WTC11 (cell line): ENCODE measurements around the gene ANTXR1. TPM values are rescaled to one million over a fixed set of nuclear protein-coding genes. Genes with fewer than 3 reads are reported as not detected.

ENCODE experiments used
- ATAC-seq: fragments of 200-7000 bp; cut with Tn5 transposase; 2 replicates; pipeline ENCODE4 v1.10.0; 2021; ENCODE audit warnings: mild to moderate bottlenecking, moderate library complexity
- CTCF ChIA-PET: fragments of 300-600 bp; sonication (Branson Sonifier 250); formaldehyde crosslinking; loops from one replicate; lab custom pipeline; 2021; ENCODE audit warnings: antibody characterized with exemption; lab: Charles Lee
- POLR2A ChIA-PET: fragments of 350-600 bp; sonication (Branson Sonifier 250); formaldehyde crosslinking; loops from one replicate; lab custom pipeline; 2021; ENCODE audit warnings: antibody characterized with exemption; lab: Charles Lee
- DNase-seq: peaks from one replicate; pipeline ENCODE4 v3.0.0; 2021; ENCODE audit warnings: low spot score
- H3K27ac Mint-ChIP-seq: 2 replicates; pipeline ENCODE4 v1.8.0; 2021; ENCODE audit warnings: mixed read lengths
- H3K27me3 Mint-ChIP-seq: 2 replicates; pipeline ENCODE4 v1.8.0; 2021; ENCODE audit warnings: low read depth, mild to moderate bottlenecking, moderate library complexity, mixed read lengths
- H3K36me3 Mint-ChIP-seq: 2 replicates; pipeline ENCODE4 v1.8.0; 2021; ENCODE audit warnings: mixed read lengths
- H3K4me1 Mint-ChIP-seq: 2 replicates; pipeline ENCODE4 v1.8.0; 2022; ENCODE audit warnings: mixed read lengths
- H3K4me3 Mint-ChIP-seq: 2 replicates; pipeline ENCODE4 v1.8.0; 2021; ENCODE audit warnings: mild to moderate bottlenecking, moderate library complexity, mixed read lengths
- H3K9me3 Mint-ChIP-seq: 2 replicates; pipeline ENCODE4 v1.8.0; 2021; ENCODE audit warnings: mixed read lengths
- CREM ChIP-seq: sonication (generic); formaldehyde crosslinking; IDR thresholded peaks from 2 replicates; pipeline ENCODE4 v1.8.1; 2022; ENCODE audit warnings: mild to moderate bottlenecking, missing genetic modification reagents, moderate library complexity
- EMX1 ChIP-seq: fragments of 250-450 bp; sonication (Bioruptor Pico); IDR thresholded peaks from 2 replicates; pipeline ENCODE4 v1.8.0; 2021; ENCODE audit warnings: mild to moderate bottlenecking
- ESRRA ChIP-seq: sonication (generic); formaldehyde crosslinking; IDR thresholded peaks from 2 replicates; pipeline ENCODE4 v1.8.1; 2022; ENCODE audit warnings: mild to moderate bottlenecking, missing genetic modification reagents, borderline replicate concordance
- FOXP1 ChIP-seq: sonication (generic); formaldehyde crosslinking; IDR thresholded peaks from 2 replicates; pipeline ENCODE4 v1.8.0; 2022; ENCODE audit warnings: missing genetic modification reagents, mild to moderate bottlenecking, moderate library complexity, borderline replicate concordance
- GABPB1 ChIP-seq: sonication (generic); formaldehyde crosslinking; IDR thresholded peaks from 2 replicates; pipeline ENCODE4 v1.8.1; 2023; ENCODE audit warnings: mild to moderate bottlenecking, missing genetic modification reagents
- GRHL2 ChIP-seq: fragments of 250-450 bp; sonication (Bioruptor Pico); IDR thresholded peaks from 2 replicates; pipeline ENCODE4 v1.8.0; 2022; ENCODE audit warnings: mild to moderate bottlenecking, moderate library complexity; ENCODE audit not compliant: insufficient replicate concordance, severe bottlenecking
- GTF2I ChIP-seq: fragments of 250-450 bp; sonication (Bioruptor Pico); conservative IDR thresholded peaks from 2 replicates; pipeline ENCODE4 v1.4.0; 2021; ENCODE audit warnings: mild to moderate bottlenecking
- JAZF1 ChIP-seq: fragments of 250-450 bp; sonication (Bioruptor Pico); IDR thresholded peaks from 2 replicates; pipeline ENCODE4 v1.9.0; 2021; ENCODE audit warnings: moderate library complexity, mild to moderate bottlenecking, inconsistent platforms
- KAT7 ChIP-seq: sonication (generic); formaldehyde crosslinking; IDR thresholded peaks from 2 replicates; pipeline ENCODE4 v1.8.1; 2023; ENCODE audit warnings: missing genetic modification reagents, mild to moderate bottlenecking, borderline replicate concordance
- SOX15 ChIP-seq: fragments of 250-450 bp; sonication (Bioruptor Pico); IDR thresholded peaks from 2 replicates; pipeline ENCODE4 v1.9.0; 2021; ENCODE audit warnings: mild to moderate bottlenecking
- ZBTB21 ChIP-seq: sonication (generic); formaldehyde crosslinking; IDR thresholded peaks from 2 replicates; pipeline ENCODE4 v1.8.1; 2023; ENCODE audit warnings: mild to moderate bottlenecking, missing genetic modification reagents, borderline replicate concordance
- ZNF232 ChIP-seq: sonication (generic); formaldehyde crosslinking; IDR thresholded peaks from 2 replicates; pipeline ENCODE4 v1.8.0; 2022; ENCODE audit warnings: mild to moderate bottlenecking, missing genetic modification reagents
- ZNF396 ChIP-seq: fragments of 250-450 bp; sonication (Bioruptor Pico); IDR thresholded peaks from 2 replicates; pipeline ENCODE4 v1.8.0; 2021; ENCODE audit warnings: mild to moderate bottlenecking, moderate library complexity, borderline replicate concordance
- ZNF416 ChIP-seq: fragments of 250-450 bp; sonication (Bioruptor Pico); IDR thresholded peaks from 2 replicates; pipeline ENCODE4 v1.9.0; 2021; ENCODE audit warnings: mild to moderate bottlenecking, inconsistent platforms
- total RNA-seq: library from RNA; stranded (reverse); gene quantifications from 3 replicates; pipeline ENCODE4 v1.2.3, GENCODE V29; 2021
- TF ChIP-seq, protein P1 (sequence below): sonication (generic); formaldehyde crosslinking; IDR thresholded peaks from 2 replicates; pipeline ENCODE4 v1.8.1; 2022; ENCODE audit warnings: low read depth, mild to moderate bottlenecking, moderate library complexity, missing genetic modification reagents, borderline replicate concordance
- TF ChIP-seq, protein P2 (sequence below): fragments of 250-450 bp; sonication (Bioruptor Pico); IDR thresholded peaks from 2 replicates; pipeline ENCODE4 v1.9.0; 2021; ENCODE audit warnings: mild to moderate bottlenecking, borderline replicate concordance
- TF ChIP-seq, protein P3 (sequence below): sonication (generic); formaldehyde crosslinking; IDR thresholded peaks from 2 replicates; pipeline ENCODE4 v1.8.0; 2022; ENCODE audit warnings: missing genetic modification reagents
- TF ChIP-seq, protein P4 (sequence below): fragments of 250-450 bp; sonication (Bioruptor Pico); IDR thresholded peaks from 2 replicates; pipeline ENCODE4 v1.9.0; 2021; ENCODE audit warnings: mild to moderate bottlenecking
- TF ChIP-seq, protein P5 (sequence below): sonication (generic); formaldehyde crosslinking; IDR thresholded peaks from 2 replicates; pipeline ENCODE4 v1.8.1; 2023; ENCODE audit warnings: mild to moderate bottlenecking, missing genetic modification reagents
- TF ChIP-seq, protein P6 (sequence below): sonication (generic); formaldehyde crosslinking; IDR thresholded peaks from 2 replicates; pipeline ENCODE4 v1.8.1; 2022; ENCODE audit warnings: mild to moderate bottlenecking, missing genetic modification reagents, moderate library complexity, borderline replicate concordance
- TF ChIP-seq, protein P7 (sequence below): sonication (generic); formaldehyde crosslinking; IDR thresholded peaks from 2 replicates; pipeline ENCODE4 v1.8.0; 2022; ENCODE audit warnings: mild to moderate bottlenecking, missing genetic modification reagents

ANTXR1 gene
- total RNA-seq, 1 experiment from 2014 or later: 30.0 TPM

DNA sequence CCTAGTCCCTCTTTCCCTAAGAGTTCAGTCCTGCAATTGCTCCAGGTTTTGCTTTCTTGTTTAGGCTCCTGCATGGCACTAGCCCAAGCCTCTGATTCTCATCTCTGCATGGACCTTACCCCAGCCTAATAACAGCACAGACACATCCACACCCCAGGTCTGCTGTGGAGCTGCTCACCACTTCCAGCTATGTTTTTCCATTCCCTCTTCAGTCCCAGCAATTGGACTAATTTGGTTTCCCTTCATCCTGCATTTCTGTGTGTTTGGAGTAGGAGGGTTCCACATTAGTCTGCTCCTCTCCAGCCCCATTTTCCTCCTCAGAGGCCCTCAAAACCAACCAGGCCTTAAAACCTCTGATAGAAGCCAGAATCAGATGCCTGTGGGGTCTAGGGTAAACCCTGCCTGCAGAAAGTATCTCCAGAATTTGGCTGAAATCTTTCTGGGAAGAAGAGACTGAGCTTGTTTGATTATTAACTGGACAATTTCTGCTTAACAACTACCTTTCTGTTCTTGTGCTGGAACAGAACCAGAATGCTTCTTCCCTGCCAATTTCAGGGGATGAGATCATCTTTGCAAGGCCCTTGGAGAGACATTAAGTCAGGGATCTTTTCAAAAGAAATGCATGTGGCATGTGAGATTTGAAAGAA is 278.1 kb downstream of the ANTXR1 start:
- CTCF ChIA-PET: no interaction called here
- DNase-seq: no peak
- Mint-ChIP-seq H3K4me1 (no peaks in the 10 kb centered on the region), H3K27ac (no peak overlapping the region), H3K4me3 (no peak overlapping the region), H3K9me3 (no peaks in the 10 kb centered on the region), H3K36me3 (no peaks in the 10 kb centered on the region), H3K27me3 (peaks cover 4% of the 10 kb centered on the region)
- TF ChIP-seq ZNF416 (CRISPR knock-in tag): no peak
- no peak for TF ChIP-seq GTF2I
- TF ChIP-seq, protein P1, sequence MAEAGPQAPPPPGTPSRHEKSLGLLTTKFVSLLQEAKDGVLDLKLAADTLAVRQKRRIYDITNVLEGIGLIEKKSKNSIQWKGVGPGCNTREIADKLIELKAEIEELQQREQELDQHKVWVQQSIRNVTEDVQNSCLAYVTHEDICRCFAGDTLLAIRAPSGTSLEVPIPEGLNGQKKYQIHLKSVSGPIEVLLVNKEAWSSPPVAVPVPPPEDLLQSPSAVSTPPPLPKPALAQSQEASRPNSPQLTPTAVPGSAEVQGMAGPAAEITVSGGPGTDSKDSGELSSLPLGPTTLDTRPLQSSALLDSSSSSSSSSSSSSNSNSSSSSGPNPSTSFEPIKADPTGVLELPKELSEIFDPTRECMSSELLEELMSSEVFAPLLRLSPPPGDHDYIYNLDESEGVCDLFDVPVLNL: no peak
- TF ChIP-seq, protein P2, sequence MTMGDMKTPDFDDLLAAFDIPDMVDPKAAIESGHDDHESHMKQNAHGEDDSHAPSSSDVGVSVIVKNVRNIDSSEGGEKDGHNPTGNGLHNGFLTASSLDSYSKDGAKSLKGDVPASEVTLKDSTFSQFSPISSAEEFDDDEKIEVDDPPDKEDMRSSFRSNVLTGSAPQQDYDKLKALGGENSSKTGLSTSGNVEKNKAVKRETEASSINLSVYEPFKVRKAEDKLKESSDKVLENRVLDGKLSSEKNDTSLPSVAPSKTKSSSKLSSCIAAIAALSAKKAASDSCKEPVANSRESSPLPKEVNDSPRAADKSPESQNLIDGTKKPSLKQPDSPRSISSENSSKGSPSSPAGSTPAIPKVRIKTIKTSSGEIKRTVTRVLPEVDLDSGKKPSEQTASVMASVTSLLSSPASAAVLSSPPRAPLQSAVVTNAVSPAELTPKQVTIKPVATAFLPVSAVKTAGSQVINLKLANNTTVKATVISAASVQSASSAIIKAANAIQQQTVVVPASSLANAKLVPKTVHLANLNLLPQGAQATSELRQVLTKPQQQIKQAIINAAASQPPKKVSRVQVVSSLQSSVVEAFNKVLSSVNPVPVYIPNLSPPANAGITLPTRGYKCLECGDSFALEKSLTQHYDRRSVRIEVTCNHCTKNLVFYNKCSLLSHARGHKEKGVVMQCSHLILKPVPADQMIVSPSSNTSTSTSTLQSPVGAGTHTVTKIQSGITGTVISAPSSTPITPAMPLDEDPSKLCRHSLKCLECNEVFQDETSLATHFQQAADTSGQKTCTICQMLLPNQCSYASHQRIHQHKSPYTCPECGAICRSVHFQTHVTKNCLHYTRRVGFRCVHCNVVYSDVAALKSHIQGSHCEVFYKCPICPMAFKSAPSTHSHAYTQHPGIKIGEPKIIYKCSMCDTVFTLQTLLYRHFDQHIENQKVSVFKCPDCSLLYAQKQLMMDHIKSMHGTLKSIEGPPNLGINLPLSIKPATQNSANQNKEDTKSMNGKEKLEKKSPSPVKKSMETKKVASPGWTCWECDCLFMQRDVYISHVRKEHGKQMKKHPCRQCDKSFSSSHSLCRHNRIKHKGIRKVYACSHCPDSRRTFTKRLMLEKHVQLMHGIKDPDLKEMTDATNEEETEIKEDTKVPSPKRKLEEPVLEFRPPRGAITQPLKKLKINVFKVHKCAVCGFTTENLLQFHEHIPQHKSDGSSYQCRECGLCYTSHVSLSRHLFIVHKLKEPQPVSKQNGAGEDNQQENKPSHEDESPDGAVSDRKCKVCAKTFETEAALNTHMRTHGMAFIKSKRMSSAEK (CRISPR knock-in tag): no peak
- TF ChIP-seq, protein P3, sequence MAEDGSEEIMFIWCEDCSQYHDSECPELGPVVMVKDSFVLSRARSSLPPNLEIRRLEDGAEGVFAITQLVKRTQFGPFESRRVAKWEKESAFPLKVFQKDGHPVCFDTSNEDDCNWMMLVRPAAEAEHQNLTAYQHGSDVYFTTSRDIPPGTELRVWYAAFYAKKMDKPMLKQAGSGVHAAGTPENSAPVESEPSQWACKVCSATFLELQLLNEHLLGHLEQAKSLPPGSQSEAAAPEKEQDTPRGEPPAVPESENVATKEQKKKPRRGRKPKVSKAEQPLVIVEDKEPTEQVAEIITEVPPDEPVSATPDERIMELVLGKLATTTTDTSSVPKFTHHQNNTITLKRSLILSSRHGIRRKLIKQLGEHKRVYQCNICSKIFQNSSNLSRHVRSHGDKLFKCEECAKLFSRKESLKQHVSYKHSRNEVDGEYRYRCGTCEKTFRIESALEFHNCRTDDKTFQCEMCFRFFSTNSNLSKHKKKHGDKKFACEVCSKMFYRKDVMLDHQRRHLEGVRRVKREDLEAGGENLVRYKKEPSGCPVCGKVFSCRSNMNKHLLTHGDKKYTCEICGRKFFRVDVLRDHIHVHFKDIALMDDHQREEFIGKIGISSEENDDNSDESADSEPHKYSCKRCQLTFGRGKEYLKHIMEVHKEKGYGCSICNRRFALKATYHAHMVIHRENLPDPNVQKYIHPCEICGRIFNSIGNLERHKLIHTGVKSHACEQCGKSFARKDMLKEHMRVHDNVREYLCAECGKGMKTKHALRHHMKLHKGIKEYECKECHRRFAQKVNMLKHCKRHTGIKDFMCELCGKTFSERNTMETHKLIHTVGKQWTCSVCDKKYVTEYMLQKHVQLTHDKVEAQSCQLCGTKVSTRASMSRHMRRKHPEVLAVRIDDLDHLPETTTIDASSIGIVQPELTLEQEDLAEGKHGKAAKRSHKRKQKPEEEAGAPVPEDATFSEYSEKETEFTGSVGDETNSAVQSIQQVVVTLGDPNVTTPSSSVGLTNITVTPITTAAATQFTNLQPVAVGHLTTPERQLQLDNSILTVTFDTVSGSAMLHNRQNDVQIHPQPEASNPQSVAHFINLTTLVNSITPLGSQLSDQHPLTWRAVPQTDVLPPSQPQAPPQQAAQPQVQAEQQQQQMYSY (CRISPR knock-in tag): peak; percentile 40; the same call in 1 of the 2 replicates
- TF ChIP-seq GABPB1: peak; percentile 57; the same call in 1 of the 2 replicates
- no peak for TF ChIP-seq FOXP1 (CRISPR knock-in tag)
- POLR2A ChIA-PET: no interaction called here
- no peak for ATAC-seq

DNA sequence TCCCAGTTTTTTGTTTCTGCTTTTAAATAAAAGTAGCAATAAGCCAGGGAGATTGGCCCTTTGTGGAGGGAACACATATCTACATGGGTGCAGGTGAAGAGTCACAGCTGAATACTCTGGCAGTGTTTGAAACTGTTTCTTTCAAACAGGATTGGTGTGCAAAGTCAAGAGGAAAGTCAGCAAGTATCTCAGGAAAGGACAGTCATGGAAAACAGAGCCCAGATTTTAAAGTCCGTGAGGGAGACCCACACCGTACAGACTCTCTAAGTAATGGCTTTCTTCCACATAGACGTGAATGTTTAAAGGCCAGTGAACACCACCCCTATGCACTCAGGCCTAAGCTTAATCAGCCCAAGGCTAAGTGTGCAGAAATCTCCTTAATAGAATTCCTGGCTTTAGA is 278.7 kb downstream of the ANTXR1 start:
- ChIA-PET CTCF (no interaction called here), POLR2A (no interaction called here)
- Mint-ChIP-seq H3K27me3 (peaks cover 4% of the 10 kb centered on the region), H3K4me1 (no peaks in the 10 kb centered on the region), H3K27ac (no peak overlapping the region), H3K36me3 (no peaks in the 10 kb centered on the region), H3K9me3 (no peaks in the 10 kb centered on the region), H3K4me3 (no peak overlapping the region)
- ATAC-seq (no peak), DNase-seq (no peak)
- TF ChIP-seq JAZF1 (CRISPR knock-in tag) (no peak), ZNF396 (CRISPR knock-in tag) (no peak), GTF2I (no peak), ZBTB21 (CRISPR knock-in tag) (no peak), SOX15 (CRISPR knock-in tag) (no peak), GRHL2 (CRISPR knock-in tag) (no peak), EMX1 (CRISPR knock-in tag) (no peak), GABPB1 (no peak), ZNF232 (CRISPR knock-in tag) (no peak), KAT7 (CRISPR knock-in tag) (no peak), CREM (CRISPR knock-in tag) (no peak), ESRRA (CRISPR knock-in tag) (no peak)
- TF ChIP-seq, protein P4, sequence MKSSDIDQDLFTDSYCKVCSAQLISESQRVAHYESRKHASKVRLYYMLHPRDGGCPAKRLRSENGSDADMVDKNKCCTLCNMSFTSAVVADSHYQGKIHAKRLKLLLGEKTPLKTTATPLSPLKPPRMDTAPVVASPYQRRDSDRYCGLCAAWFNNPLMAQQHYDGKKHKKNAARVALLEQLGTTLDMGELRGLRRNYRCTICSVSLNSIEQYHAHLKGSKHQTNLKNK (CRISPR knock-in tag): no peak
- TF ChIP-seq, protein P5, sequence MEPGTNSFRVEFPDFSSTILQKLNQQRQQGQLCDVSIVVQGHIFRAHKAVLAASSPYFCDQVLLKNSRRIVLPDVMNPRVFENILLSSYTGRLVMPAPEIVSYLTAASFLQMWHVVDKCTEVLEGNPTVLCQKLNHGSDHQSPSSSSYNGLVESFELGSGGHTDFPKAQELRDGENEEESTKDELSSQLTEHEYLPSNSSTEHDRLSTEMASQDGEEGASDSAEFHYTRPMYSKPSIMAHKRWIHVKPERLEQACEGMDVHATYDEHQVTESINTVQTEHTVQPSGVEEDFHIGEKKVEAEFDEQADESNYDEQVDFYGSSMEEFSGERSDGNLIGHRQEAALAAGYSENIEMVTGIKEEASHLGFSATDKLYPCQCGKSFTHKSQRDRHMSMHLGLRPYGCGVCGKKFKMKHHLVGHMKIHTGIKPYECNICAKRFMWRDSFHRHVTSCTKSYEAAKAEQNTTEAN (CRISPR knock-in tag): no peak
- TF ChIP-seq, protein P6, sequence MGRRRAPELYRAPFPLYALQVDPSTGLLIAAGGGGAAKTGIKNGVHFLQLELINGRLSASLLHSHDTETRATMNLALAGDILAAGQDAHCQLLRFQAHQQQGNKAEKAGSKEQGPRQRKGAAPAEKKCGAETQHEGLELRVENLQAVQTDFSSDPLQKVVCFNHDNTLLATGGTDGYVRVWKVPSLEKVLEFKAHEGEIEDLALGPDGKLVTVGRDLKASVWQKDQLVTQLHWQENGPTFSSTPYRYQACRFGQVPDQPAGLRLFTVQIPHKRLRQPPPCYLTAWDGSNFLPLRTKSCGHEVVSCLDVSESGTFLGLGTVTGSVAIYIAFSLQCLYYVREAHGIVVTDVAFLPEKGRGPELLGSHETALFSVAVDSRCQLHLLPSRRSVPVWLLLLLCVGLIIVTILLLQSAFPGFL: no peak
- TF ChIP-seq, protein P7, sequence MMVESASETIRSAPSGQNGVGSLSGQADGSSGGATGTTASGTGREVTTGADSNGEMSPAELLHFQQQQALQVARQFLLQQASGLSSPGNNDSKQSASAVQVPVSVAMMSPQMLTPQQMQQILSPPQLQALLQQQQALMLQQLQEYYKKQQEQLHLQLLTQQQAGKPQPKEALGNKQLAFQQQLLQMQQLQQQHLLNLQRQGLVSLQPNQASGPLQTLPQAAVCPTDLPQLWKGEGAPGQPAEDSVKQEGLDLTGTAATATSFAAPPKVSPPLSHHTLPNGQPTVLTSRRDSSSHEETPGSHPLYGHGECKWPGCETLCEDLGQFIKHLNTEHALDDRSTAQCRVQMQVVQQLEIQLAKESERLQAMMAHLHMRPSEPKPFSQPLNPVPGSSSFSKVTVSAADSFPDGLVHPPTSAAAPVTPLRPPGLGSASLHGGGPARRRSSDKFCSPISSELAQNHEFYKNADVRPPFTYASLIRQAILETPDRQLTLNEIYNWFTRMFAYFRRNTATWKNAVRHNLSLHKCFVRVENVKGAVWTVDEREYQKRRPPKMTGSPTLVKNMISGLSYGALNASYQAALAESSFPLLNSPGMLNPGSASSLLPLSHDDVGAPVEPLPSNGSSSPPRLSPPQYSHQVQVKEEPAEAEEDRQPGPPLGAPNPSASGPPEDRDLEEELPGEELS (CRISPR knock-in tag): no peak
